NB4 (cell line): ENCODE results near the gene PPP1R12B.

Source experiments
- DNase-seq: peaks from one replicate; pipeline ENCODE4 v3.0.0; 2010; ENCODE audit warnings: low read depth
- H3K4me3 ChIP-seq: one replicate; pipeline ENCODE4 v1.5.1; 2011; ENCODE audit warnings: mild to moderate bottlenecking, low read depth, low read length, moderate library complexity
- MYC ChIP-seq: IDR thresholded peaks from 2 replicates; pipeline ENCODE4 v1.6.1; 2011; ENCODE audit warnings: low read depth, low read length
- POLR2A ChIP-seq: IDR thresholded peaks from 2 replicates; pipeline ENCODE4 v1.6.1; 2011; ENCODE audit warnings: mild to moderate bottlenecking; ENCODE audit not compliant: insufficient read length; ENCODE audit errors: extremely low read depth
- TF ChIP-seq, protein P1 (sequence below): IDR thresholded peaks from one replicate; pipeline ENCODE4 v1.5.1; 2012; ENCODE audit warnings: low read depth, low read length
- TF ChIP-seq, protein P2 (sequence below): IDR thresholded peaks from 2 replicates; pipeline ENCODE4 v1.6.1; 2011; ENCODE audit warnings: low read depth, low read length

Gene PPP1R12B

DNA sequence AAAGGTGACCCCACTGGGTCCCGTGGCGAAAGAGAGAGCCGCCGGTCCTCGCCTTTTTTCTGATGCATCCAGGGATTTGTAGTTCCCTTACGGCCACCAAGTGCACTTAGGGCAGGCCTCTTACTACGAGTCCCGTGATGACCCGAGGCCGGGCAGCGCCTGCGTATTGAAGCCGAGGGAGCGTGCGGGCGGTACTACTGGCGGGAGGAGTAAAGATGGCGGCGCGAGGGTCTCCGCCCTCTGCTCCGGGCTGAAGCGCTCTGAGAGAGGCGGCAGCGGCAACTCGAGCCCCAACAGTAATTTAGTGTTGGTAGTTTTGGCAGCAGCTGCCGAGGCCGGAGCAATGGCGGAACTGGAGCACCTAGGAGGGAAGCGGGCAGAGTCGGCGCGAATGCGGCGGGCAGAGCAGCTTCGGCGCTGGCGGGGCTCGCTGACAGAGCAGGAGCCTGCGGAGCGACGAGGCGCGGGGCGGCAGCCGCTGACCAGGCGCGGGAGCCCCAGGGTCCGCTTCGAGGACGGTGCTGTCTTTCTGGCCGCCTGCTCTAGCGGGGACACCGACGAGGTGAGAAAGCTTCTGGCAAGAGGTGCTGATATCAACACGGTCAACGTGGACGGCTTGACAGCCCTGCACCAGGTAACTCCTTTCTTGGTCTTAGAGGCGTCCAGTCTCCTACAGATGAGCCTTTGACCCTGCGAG, at the start of gene PPP1R12B:
PPP1R12B (plus strand) TSS at position 191 of the 697 bp plus-strand sequence; CDS start at position 344, 153 bp downstream.
- no peak for TF ChIP-seq MYC
- TF ChIP-seq, protein P1, sequence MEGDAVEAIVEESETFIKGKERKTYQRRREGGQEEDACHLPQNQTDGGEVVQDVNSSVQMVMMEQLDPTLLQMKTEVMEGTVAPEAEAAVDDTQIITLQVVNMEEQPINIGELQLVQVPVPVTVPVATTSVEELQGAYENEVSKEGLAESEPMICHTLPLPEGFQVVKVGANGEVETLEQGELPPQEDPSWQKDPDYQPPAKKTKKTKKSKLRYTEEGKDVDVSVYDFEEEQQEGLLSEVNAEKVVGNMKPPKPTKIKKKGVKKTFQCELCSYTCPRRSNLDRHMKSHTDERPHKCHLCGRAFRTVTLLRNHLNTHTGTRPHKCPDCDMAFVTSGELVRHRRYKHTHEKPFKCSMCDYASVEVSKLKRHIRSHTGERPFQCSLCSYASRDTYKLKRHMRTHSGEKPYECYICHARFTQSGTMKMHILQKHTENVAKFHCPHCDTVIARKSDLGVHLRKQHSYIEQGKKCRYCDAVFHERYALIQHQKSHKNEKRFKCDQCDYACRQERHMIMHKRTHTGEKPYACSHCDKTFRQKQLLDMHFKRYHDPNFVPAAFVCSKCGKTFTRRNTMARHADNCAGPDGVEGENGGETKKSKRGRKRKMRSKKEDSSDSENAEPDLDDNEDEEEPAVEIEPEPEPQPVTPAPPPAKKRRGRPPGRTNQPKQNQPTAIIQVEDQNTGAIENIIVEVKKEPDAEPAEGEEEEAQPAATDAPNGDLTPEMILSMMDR, result no peak
- peak; percentile 49 for TF ChIP-seq POLR2A
- TF ChIP-seq, protein P2, sequence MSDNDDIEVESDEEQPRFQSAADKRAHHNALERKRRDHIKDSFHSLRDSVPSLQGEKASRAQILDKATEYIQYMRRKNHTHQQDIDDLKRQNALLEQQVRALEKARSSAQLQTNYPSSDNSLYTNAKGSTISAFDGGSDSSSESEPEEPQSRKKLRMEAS, result no peak
- DNase-seq, result peak; percentile 99
- peak within 1 kb of the TSS; percentile 97 for H3K4me3 ChIP-seq

DNA sequence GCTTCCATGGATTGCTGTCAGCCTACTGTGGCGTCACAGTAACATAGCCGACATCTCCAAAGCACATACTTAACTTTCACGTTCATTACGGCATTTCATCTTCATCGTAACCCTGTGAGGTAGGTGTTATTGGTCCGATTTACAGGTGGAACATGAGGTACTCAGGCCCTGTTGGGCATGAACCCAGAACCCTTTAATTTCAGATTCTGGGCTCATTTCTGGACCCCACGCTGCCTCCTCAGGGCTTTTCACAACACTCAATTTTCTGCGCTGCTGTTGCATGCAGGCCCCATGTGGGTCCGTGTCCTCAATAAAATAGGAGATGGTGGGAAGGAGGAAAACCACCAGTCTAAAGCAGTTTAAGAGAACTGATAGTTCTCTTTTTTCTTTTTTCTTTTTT, 46.3 kb upstream of the PPP1R12B start:
- DNase-seq, result no peak
- TF ChIP-seq POLR2A, result no peak
- no peak for TF ChIP-seq MYC
- TF ChIP-seq, protein P2, result no peak
- TF ChIP-seq, protein P1, result no peak
- no peak overlapping the region for H3K4me3 ChIP-seq

DNA sequence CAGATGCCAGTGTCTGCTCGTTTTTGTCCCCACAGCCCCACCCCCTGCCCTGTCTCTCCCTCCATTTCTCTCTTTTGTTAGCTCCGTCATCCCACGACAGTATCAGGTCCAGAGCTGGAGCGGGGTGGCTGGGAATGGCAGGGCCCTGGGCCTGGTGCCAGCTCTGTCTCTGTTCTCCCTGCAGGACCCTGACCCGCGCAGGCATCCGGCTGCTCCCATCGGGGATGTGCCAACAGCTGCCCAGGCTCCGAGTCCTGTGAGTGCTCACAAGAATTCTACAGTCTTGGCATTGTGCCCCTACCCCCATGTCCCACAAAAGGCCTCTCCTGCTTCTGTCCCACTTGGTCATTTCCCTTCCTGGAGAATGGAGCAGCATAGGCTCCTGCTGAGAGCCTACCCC, 44.1 kb upstream of the PPP1R12B start:
- TF ChIP-seq MYC, result no peak
- TF ChIP-seq, protein P2, result no peak
- TF ChIP-seq POLR2A, result no peak
- TF ChIP-seq, protein P1, result no peak
- DNase-seq, result no peak
- H3K4me3 ChIP-seq, result no peak overlapping the region

GRCh38 chr1:202305168-202305567, 43.3 kb upstream of the PPP1R12B start:
- H3K4me3 ChIP-seq, result no peak overlapping the region
- DNase-seq, result no peak
- TF ChIP-seq MYC, result no peak
- TF ChIP-seq, protein P2, result no peak
- no peak for TF ChIP-seq POLR2A
- TF ChIP-seq, protein P1, result no peak

- no peak for DNase-seq
- H3K4me3 ChIP-seq, result no peak overlapping the region
- TF ChIP-seq POLR2A (no peak), MYC (no peak)
- TF ChIP-seq, protein P1, result no peak
- TF ChIP-seq, protein P2, result no peak
These were observed 41.8 kb upstream of the PPP1R12B start for GRCh38 chr1:202306535-202307345.
